HG03025 (cell line): ENCODE measurements around the gene EFNA3.

Source experiments
- ATAC-seq: cut with Tn5 transposase; IDR thresholded peaks from one replicate; pipeline ENCODE4 v1.9.1; 2021; ENCODE audit warnings: mild to moderate bottlenecking, moderate library complexity; ENCODE audit not compliant: unreplicated experiment, low FRiP score

The EFNA3 gene, protein sequence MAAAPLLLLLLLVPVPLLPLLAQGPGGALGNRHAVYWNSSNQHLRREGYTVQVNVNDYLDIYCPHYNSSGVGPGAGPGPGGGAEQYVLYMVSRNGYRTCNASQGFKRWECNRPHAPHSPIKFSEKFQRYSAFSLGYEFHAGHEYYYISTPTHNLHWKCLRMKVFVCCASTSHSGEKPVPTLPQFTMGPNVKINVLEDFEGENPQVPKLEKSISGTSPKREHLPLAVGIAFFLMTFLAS

GRCh38 chr1:155078469-155079209, at the start of gene EFNA3:
EFNA3 (plus strand) TSS chr1:155078837; CDS start chr1:155078942, 105 bp downstream.
- ATAC-seq: no peak

DNA sequence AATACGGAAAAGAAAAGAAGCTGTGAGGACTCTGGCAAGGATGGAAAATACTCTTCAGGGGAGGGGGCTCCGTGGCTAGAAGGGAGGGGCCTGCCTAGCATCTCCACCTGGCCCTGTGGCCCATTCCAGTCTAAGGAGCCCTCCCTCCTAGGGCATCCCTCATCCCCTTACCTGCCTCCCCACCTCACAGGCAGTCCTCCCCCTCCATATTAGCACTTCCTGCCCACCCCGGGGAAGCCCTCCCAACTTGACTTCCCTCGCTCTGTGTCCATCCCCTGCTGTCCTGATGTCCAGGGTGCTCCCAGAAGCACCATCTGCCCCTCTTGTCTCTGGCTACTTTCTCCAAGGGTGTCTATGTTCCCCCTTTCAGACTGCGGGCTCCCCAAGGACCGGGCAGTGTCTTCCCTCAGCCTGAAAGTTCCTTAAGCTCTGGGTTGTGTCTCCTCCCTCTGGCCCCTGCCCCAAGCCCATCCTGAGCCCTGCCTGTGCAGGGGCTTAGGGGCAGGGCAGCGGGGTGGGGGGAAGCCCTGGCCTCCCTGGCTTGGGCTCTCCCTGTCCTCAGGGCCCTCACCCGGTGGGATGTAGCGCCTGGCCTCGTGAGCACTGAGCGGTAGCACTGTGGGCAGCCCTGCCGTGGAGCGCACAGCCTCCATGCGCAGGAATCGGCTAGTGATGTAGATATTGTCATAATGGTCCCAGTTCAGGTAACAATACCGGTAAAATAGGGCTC, 49.0 kb upstream of the EFNA3 start:
- no peak for ATAC-seq

- no peak for ATAC-seq
These were observed 48.3 kb upstream of the EFNA3 start for GRCh38 chr1:155030243-155030795.

DNA sequence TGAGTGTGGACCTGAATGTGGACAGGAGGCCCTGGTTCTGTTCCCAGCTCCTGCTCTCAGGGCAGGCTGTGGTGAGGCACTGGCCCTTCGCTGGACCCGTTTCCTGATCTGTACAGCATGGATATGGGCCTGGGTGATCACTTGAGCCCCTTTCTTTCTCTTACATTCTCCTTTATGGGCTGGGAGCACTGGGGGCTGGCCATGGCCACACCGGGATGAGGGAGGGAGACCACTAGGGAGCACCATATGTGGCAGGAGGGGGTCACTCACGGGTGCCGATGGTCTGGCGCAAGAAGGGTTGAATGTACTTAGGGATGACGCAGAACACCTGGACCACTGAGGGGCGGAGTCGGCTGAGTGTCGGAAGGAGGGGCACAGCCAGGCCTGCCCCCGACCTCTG, 47.7 kb upstream of the EFNA3 start:
- no peak for ATAC-seq

GRCh38 chr1:155032886-155033285, 45.8 kb upstream of the EFNA3 start:
- ATAC-seq: no peak

DNA sequence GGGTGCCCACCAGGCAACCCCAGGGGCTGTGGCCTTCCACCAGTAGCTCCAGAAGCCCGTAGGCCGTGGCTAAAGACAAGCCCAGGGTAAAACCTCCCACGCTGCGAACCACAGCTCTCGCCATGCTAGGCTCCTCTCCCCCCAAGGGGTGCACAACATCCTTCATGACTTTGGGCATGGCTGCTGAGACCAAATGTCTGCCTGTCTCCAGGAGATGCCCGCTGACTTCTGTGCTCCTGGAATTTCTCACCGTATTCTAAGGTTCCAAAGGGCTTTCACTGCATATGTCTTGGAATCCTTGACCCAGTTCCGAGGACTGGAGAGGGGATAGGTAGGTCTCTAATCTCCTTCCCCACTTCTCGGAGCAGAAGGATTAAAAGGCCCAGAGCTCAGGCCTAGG, 45.1 kb upstream of the EFNA3 start, which contains the start of the genes DCST1 and DCST2:
Gene DCST1 (plus strand): TSS at position 301 of the 400 bp plus-strand sequence. CDS start 213 bp downstream, outside the sequence.
Gene DCST2 (minus strand): TSS at position 258 of the 400 bp plus-strand sequence. CDS start 80 bp downstream, at position 178.
- no peak for ATAC-seq

- ATAC-seq: no peak
These were observed 44.1 kb upstream of the EFNA3 start for GRCh38 chr1:155034318-155035208.

DNA sequence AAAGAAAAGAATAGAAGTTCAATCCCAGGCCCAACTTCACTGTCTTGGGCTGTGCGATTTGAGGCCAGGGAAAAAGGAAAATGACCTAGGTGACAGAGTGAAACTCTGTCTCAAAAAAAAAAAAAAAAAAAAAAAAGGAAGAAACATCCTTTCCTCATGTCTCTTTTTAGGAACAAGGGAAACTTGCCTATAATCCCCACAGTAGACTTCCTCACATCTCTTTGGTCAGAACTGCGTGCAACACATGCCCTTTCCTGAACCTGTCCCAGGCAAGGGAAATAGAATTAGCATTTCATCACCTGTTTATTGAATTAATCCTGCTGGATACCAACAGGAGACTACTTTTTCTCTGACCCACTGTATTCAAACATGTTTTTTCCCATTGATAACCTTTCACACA, 42.7 kb upstream of the EFNA3 start:
- ATAC-seq: no peak

DNA sequence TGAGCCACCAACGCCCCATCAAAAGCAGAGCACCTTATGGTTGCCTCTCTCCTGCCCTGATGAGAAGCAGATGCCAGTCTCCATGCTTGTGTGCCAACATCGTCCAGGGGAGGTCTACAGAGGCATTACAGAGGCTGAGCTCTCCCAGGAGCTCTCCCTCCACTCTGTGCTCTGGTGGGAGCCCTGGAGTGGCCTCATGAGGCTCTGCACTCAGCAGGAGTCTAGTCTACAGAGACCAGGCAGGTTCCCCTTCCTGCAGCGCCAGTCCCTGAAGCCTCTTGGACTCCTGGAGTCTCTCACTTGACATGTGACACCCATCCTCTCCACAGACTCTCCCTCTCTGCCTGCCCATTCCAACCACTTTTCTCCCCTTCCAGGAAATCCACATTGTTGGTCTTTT, 41.6 kb upstream of the EFNA3 start:
- no peak for ATAC-seq

DNA sequence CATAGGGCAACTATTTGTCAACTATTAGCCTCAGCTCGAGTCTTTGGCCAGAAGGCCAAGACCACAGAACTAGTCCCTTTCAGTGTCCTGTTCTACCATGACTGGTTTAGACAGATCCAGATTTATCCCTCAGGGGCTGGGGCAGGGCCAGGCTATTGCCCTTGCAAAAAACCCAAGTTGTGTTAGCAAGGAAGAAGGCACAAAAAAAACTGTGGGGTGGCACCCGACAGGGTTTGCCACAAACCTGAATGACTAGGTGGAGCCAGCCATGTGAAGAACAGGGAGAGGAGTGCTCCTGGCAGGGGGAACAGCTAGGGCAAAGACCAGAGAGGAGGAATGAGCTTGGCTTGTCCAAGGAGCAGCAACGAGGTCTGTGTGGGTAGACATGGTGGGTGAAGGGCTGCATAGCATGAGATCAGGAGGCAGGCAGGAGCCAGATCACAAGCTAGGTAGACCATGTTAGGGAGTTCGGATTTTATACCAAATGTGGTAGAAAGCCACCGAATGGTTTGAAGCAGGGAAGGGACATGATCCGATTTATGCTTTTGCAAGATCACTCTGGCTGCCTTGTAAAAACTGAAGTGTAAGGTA, 40.7 kb upstream of the EFNA3 start:
- ATAC-seq: no peak

GRCh38 chr1:155038602-155039307, 39.9 kb upstream of the EFNA3 start:
- no peak for ATAC-seq

DNA sequence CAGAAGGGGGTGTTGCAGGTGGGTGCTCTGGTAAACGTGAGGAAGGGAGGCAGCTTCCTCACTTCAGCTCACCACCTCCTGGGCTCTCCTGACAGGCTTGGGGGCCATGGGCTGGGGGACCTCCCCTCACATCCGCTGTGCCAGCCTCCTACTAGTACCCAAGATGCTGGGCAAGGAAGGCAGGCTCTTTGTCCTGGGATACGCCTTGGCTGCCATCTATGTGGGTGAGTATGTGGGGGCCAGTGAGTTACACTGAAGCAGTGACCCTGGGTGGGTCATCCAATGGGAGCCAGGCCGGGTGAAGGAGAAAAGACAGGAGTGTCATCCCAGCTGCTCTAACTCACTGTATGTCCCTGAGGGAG, 39.3 kb upstream of the EFNA3 start:
- no peak for ATAC-seq

DNA sequence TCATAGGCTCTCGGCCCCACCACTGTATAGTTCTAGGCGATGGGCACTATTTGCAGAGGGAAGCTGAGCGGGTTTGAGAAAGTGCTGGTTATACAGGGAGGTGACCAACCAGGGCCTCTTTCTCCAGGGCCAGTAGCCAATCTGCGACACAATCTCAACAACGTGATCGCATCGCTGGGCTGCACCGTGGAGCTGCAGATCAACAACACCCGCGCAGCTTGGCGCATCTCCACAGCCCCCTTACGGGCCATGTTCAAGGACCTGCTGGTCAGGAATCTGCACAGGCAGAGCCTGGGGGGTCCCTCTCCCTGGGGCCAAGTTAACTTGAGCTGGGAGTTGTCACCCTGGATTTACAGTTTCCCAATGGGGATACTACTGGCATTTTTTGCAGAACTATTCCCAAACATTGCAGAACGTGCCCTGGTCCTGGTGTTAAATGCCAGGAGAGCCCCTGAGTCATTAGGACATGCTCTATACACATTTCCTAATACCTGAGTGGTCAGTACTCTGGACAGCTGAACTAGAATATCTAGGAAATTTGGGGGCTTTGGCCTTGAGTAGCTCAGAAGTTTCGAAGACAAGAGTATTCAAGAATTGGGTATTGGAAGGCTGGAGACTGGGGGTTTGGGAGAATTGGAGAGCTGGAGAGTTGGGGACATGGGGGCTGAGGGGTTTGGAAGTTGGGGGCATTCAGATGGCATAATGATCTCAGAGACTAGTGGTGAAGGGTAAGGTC, 38.1 kb upstream of the EFNA3 start:
- no peak for ATAC-seq

DNA sequence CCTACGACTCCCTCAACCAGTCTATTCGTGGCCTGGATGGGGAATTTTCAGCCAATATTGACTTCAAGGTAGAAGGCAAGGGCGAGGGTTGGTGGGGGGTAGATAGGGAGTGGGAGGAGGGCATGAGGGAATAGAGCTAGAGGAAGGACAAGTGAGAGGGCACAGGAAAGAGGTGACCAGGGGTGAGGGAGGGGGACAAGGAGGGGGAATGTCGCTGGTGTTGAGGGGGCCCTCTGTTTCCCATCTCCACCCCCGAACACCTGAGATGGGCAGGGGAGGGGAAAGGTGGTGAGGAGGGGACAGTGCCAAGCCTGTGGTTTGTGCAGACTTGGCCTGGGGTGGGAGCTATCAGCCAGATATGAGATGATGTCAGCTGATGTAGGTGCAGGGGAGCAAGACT, 35.8 kb upstream of the EFNA3 start:
- no peak for ATAC-seq

DNA sequence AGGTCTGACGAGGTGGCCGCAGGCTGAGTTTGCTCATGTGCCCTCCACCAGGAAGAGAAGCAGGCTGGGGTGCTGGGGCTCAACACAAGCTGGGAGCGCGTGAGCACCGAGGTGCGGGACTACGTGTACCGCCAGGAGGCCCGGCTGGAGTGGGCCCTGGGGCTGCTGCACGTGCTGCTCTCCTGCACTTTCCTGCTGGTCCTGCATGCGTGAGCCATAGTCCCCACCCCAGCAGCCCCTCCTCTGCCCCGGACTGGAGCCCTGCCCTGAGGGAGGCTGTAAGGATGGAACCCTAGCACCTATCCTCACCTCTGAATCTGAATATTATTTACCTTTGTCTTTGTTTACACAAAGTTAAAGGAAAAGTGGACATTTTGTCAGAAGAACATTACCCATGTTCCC, 35.3 kb upstream of the EFNA3 start:
- no peak for ATAC-seq

- ATAC-seq: no peak
These were observed 34.8 kb upstream of the EFNA3 start for GRCh38 chr1:155043793-155044192.

DNA sequence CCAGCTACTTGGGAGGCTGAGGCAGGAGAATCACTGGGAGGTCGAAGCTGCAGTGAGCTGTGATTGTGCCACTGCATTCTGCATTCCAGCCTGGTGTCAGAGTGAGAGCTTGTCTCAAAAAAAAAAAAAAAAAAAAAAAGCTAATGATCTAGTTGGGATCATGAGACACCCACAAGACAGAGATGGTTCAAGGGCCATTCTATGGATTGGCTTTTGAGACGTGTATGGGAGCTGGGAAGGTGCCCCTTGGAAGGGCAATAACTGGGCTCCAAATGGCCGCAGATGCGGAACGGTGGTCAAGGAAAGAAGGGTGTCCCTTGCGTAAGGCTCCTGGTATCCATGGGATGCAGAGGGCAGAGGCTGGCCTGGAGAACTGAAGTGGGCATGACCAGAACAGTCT, 34.3 kb upstream of the EFNA3 start:
- ATAC-seq: no peak
